ENCODE measurements around the gene GLG1.
"Not testable (repeated sequence)": the region's sequence is repeated elsewhere in the genome, so short reads cannot be mapped to it uniquely, and the experiment has no call there.

DNA sequence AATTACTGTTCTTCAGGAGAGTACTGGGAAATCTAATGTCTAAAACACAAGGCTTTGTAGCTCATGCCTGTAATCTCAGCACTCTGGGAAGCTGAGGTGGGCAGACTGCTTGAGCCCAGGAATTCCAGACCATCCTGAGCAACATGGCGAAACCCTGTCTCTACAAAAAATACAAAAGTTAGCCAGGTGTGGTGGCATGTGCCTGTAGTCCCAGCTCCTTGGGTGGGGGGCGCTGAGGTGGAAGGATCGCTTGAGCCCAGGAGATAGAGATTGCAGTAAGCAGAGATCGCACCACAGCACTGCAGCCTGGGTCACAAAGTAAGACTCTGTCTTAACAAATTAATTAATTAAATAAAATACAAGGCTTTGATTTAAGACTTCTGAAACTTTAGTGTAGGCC lies 60.8 kb downstream of the GLG1 start:
- TF ChIP-seq CTCF (IDR thresholded peaks at IDR 0.05 in 2 of 3, conservative IDR thresholded peaks at IDR 0.05 in 1 of 3; ENCODE audit: borderline replicate concordance in 1 of 3, insufficient read depth in 1 of 3, low read depth in 2 of 3, low read length in 2 of 3); EZH2 (IDR thresholded peaks at IDR 0.05); RAD21 (IDR thresholded peaks at IDR 0.05; ENCODE audit: low read depth); MAX (IDR thresholded peaks at IDR 0.05); SP1 (IDR thresholded peaks at IDR 0.05; ENCODE audit: low read depth); POLR2AphosphoS5 (IDR thresholded peaks at IDR 0.05; ENCODE audit: low read depth, low read length); FOSL1 (IDR thresholded peaks at IDR 0.05; ENCODE audit: low read depth); SIN3A (IDR thresholded peaks at IDR 0.05; ENCODE audit: low read depth); POLR2A (IDR thresholded peaks at IDR 0.05; ENCODE audit: borderline replicate concordance, extremely low read depth, insufficient read depth, insufficient read length): not testable (repeated sequence)
